ENCODE data around the gene UVRAG.

UVRAG gene

DNA sequence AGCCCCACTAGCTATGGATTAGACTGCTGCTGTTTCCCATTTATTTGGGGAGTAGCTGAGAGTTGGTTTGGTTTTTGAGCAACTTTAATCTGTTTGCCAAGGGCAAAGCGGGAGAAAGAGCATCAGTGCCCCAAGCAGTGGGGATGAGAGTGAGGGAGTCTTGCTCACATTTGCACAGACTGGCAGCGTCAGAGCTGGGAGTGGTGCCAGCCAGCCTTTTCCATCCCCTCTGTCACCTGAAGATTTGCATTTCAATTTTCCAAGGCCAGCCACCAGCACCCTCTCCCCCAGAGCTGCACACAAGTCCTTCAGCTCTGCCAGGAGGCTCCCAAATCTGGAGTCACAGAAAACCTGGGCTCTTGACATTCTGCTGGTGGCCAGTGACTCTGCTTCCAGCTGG lies 21.0 kb upstream of the UVRAG start (continued):
- TF ChIP-seq ZBTB6 (tag by site-specific recombination; IDR thresholded peaks at IDR 0.05) (no peak), ZFP41 (tag by site-specific recombination; IDR thresholded peaks at IDR 0.05; ENCODE audit: borderline replicate concordance) (no peak), ZBTB48 (tag by site-specific recombination; IDR thresholded peaks at IDR 0.05) (no peak)

DNA sequence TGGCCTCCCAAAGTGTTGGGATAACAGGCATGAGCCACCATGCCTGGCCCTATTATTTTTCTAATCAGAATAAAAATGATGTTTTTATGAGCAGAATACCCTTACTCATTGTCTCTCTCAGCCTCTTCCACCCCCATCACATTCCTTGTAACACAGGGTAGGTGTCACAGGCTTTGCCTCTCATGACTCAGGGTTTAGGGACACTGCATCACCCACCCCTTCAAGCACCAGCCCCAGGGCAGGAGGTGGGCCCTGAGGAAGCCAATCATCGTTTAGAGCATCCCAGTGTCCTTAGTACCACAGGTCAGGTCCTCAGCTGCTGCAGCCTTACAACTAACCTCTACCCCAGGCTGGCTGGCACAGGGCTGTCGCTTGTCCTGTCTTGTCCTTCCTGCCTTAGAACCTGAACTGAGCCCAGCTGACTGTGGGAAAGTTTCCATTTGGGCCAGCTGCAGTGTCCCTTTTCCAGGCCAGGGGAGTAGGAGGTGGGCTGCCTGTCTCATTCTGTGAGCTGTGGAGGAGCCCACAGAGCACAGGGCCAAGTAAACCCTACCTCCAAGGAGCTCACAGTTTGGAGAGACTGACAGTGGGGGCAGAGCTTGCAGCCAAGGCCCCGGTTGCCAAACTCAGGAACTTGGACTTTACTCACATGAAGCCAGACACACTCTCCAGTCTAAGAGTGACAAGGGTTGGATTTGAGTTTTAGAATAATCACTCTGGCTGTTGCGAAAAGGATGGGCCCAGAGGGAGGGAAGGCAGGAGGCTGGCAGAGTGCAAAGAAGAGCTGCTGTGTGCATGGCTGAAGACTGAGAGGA lies 19.5 kb upstream of the UVRAG start:
- ChIA-PET POLR2A (no interaction called here), CTCF (interaction anchor here (0.7 to 1.3 kb wide), 2 partner anchors 17 to 523 kb away, joined by 3 read pairs; no protein-coding TSS in a partner anchor)
- H3K36me3 ChIP-seq (ENCODE audit: control insufficient read depth in 2 of 2, insufficient read depth in 1 of 2, low read length in 2 of 2): no peaks in the 10 kb centered on the region

DNA sequence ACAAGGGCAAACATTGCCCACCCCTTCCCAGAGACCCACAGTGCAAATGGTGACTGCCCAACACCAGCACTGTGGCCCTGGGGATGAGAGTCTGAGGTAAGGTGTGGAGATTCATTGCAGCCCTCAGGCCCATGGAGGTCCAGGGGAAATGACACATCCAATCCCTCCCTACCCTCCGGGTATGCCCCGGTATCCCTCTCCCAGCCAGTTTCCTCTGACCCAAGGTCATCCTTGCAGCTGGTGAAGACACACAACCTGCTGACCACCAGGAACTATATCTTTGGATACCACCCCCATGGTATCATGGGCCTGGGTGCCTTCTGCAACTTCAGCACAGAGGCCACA lies 18.9 kb upstream of the UVRAG start:
- Histone ChIP-seq H3K4me3 (ENCODE audit: low read depth, low read length) (no peak overlapping the region), H3K36me3 (ENCODE audit: control insufficient read depth in 2 of 2, insufficient read depth in 1 of 2, low read length in 2 of 2) (no peaks in the 10 kb centered on the region), H3K4me1 (ENCODE audit: control insufficient read depth, insufficient read depth, low read length) (no peaks in the 10 kb centered on the region), H3K27ac (ENCODE audit: extremely low read depth, low read depth, low read length) (no peak overlapping the region), H3K9me3 (ENCODE audit: control insufficient read depth, insufficient read depth, low read depth, low read length) (no peaks in the 10 kb centered on the region)
- TF ChIP-seq ZNF266 (tag by site-specific recombination; IDR thresholded peaks at IDR 0.05; ENCODE audit: low read depth): no peak
- TF ChIP-seq, protein P1, sequence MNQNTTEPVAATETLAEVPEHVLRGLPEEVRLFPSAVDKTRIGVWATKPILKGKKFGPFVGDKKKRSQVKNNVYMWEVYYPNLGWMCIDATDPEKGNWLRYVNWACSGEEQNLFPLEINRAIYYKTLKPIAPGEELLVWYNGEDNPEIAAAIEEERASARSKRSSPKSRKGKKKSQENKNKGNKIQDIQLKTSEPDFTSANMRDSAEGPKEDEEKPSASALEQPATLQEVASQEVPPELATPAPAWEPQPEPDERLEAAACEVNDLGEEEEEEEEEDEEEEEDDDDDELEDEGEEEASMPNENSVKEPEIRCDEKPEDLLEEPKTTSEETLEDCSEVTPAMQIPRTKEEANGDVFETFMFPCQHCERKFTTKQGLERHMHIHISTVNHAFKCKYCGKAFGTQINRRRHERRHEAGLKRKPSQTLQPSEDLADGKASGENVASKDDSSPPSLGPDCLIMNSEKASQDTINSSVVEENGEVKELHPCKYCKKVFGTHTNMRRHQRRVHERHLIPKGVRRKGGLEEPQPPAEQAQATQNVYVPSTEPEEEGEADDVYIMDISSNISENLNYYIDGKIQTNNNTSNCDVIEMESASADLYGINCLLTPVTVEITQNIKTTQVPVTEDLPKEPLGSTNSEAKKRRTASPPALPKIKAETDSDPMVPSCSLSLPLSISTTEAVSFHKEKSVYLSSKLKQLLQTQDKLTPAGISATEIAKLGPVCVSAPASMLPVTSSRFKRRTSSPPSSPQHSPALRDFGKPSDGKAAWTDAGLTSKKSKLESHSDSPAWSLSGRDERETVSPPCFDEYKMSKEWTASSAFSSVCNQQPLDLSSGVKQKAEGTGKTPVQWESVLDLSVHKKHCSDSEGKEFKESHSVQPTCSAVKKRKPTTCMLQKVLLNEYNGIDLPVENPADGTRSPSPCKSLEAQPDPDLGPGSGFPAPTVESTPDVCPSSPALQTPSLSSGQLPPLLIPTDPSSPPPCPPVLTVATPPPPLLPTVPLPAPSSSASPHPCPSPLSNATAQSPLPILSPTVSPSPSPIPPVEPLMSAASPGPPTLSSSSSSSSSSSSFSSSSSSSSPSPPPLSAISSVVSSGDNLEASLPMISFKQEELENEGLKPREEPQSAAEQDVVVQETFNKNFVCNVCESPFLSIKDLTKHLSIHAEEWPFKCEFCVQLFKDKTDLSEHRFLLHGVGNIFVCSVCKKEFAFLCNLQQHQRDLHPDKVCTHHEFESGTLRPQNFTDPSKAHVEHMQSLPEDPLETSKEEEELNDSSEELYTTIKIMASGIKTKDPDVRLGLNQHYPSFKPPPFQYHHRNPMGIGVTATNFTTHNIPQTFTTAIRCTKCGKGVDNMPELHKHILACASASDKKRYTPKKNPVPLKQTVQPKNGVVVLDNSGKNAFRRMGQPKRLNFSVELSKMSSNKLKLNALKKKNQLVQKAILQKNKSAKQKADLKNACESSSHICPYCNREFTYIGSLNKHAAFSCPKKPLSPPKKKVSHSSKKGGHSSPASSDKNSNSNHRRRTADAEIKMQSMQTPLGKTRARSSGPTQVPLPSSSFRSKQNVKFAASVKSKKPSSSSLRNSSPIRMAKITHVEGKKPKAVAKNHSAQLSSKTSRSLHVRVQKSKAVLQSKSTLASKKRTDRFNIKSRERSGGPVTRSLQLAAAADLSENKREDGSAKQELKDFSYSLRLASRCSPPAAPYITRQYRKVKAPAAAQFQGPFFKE (tag by site-specific recombination; IDR thresholded peaks at IDR 0.05; ENCODE audit: borderline replicate concordance): no peak
- no peak for TF ChIP-seq ZNF488 (tag by site-specific recombination; IDR thresholded peaks at IDR 0.05)
- no peak for TF ChIP-seq TSHZ1 (tag by site-specific recombination; IDR thresholded peaks at IDR 0.05; ENCODE audit: borderline replicate concordance)
- TF ChIP-seq ZNF24 (tag by site-specific recombination; IDR thresholded peaks at IDR 0.05): no peak
- TF ChIP-seq, protein P2, sequence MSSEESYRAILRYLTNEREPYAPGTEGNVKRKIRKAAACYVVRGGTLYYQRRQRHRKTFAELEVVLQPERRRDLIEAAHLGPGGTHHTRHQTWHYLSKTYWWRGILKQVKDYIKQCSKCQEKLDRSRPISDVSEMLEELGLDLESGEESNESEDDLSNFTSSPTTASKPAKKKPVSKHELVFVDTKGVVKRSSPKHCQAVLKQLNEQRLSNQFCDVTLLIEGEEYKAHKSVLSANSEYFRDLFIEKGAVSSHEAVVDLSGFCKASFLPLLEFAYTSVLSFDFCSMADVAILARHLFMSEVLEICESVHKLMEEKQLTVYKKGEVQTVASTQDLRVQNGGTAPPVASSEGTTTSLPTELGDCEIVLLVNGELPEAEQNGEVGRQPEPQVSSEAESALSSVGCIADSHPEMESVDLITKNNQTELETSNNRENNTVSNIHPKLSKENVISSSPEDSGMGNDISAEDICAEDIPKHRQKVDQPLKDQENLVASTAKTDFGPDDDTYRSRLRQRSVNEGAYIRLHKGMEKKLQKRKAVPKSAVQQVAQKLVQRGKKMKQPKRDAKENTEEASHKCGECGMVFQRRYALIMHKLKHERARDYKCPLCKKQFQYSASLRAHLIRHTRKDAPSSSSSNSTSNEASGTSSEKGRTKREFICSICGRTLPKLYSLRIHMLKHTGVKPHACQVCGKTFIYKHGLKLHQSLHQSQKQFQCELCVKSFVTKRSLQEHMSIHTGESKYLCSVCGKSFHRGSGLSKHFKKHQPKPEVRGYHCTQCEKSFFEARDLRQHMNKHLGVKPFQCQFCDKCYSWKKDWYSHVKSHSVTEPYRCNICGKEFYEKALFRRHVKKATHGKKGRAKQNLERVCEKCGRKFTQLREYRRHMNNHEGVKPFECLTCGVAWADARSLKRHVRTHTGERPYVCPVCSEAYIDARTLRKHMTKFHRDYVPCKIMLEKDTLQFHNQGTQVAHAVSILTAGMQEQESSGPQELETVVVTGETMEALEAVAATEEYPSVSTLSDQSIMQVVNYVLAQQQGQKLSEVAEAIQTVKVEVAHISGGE (tag by site-specific recombination; conservative IDR thresholded peaks at IDR 0.05; ENCODE audit: low read depth): no peak
- TF ChIP-seq PRDM6 (tag by site-specific recombination; IDR thresholded peaks at IDR 0.05): no peak
- no peak for TF ChIP-seq ZNF701 (tag by site-specific recombination; IDR thresholded peaks at IDR 0.05)
- POLR2A ChIA-PET: no interaction called here
- CTCF ChIA-PET: interaction anchor here (1.3 kb wide), 1 partner anchor 523 kb away, joined by 3 read pairs; no protein-coding TSS in a partner anchor

More for the DNA sequence above, 19.5 kb upstream of the UVRAG start:
- no peaks in the 10 kb centered on the region for H3K9me3 ChIP-seq (ENCODE audit: control insufficient read depth, insufficient read depth, low read depth, low read length)
- H3K4me3 ChIP-seq (ENCODE audit: low read depth, low read length): no peak overlapping the region
- H3K27ac ChIP-seq (ENCODE audit: extremely low read depth, low read depth, low read length): no peak overlapping the region
- H3K4me1 ChIP-seq (ENCODE audit: control insufficient read depth, insufficient read depth, low read length): no peaks in the 10 kb centered on the region
- TF ChIP-seq ZNF544 (tag by site-specific recombination; IDR thresholded peaks at IDR 0.05) (no peak), ZNF112 (tag by site-specific recombination; IDR thresholded peaks at IDR 0.05) (no peak), ZFHX2 (tag by site-specific recombination; conservative IDR thresholded peaks at IDR 0.05) (peak; percentile 32), EGR2 (tag by site-specific recombination; IDR thresholded peaks at IDR 0.05; ENCODE audit: low read depth) (peak; percentile 52; the same call in 1 of the 2 replicates), ZNF335 (tag by site-specific recombination; conservative IDR thresholded peaks at IDR 0.05) (no peak), ZNF433 (tag by site-specific recombination; IDR thresholded peaks at IDR 0.05; ENCODE audit: low read depth) (no peak), ZNF341 (tag by site-specific recombination; IDR thresholded peaks at IDR 0.05; ENCODE audit: low read depth) (peak; percentile 27; the same call in 1 of the 2 replicates)

All from HEK293 (cell line).